ENCODE results near the gene FAXDC2.
"Not testable (repeated sequence)": the region's sequence is repeated elsewhere in the genome, so short reads cannot be mapped to it uniquely, and the experiment has no call there.

Gene FAXDC2

GRCh38 chr5:154829589-154830218 is 20.7 kb downstream of the FAXDC2 start:
- DNase-seq = peak; percentile 49
- Mint-ChIP-seq H3K4me3 (peak overlapping the region; percentile 11), H3K27ac (peak overlapping the region; percentile 91), H3K27me3 (no peaks in the 10 kb centered on the region), H3K9me3 (no peaks in the 10 kb centered on the region), H3K4me1 (peaks cover 64% of the 10 kb centered on the region), H3K36me3 (peaks cover 34% of the 10 kb centered on the region)
- CTCF ChIA-PET = no interaction called here

GRCh38 chr5:154829181-154829588 is 21.2 kb downstream of the FAXDC2 start:
- CTCF ChIA-PET = no interaction called here
- H3K36me3 Mint-ChIP-seq = peaks cover 34% of the 10 kb centered on the region
- no peak for DNase-seq
- H3K27me3 Mint-ChIP-seq = no peaks in the 10 kb centered on the region
- H3K9me3 Mint-ChIP-seq = no peaks in the 10 kb centered on the region
- H3K27ac Mint-ChIP-seq = peak overlapping the region; percentile 91
- peak overlapping the region; percentile 11 for H3K4me3 Mint-ChIP-seq
- peaks cover 59% of the 10 kb centered on the region for H3K4me1 Mint-ChIP-seq

- no peak overlapping the region for H3K27ac Mint-ChIP-seq
- H3K27me3 Mint-ChIP-seq = no peaks in the 10 kb centered on the region
- peaks cover 32% of the 10 kb centered on the region for H3K36me3 Mint-ChIP-seq
- no peaks in the 10 kb centered on the region for H3K9me3 Mint-ChIP-seq
- peaks cover 32% of the 10 kb centered on the region for H3K4me1 Mint-ChIP-seq
- CTCF ChIA-PET = no interaction called here
- no peak overlapping the region for H3K4me3 Mint-ChIP-seq
- no peak for DNase-seq
These were observed 26.3 kb downstream of the FAXDC2 start for GRCh38 chr5:154824070-154824469.

GRCh38 chr5:154823605-154824004 is 26.8 kb downstream of the FAXDC2 start:
- Mint-ChIP-seq H3K4me3 (no peak overlapping the region), H3K36me3 (peaks cover 36% of the 10 kb centered on the region), H3K27me3 (no peaks in the 10 kb centered on the region), H3K4me1 (peaks cover 32% of the 10 kb centered on the region), H3K9me3 (no peaks in the 10 kb centered on the region), H3K27ac (peak overlapping the region; percentile 42)
- no peak for DNase-seq
- CTCF ChIA-PET = no interaction called here

- DNase-seq, CTCF ChIA-PET, H3K27me3 Mint-ChIP-seq, H3K4me3 Mint-ChIP-seq, H3K9me3 Mint-ChIP-seq: not testable (repeated sequence)
- Mint-ChIP-seq H3K27ac (peak overlapping the region; percentile 65), H3K36me3 (peaks cover 36% of the 10 kb centered on the region), H3K4me1 (peaks cover 28% of the 10 kb centered on the region)
These were observed 27.5 kb downstream of the FAXDC2 start for GRCh38 chr5:154822896-154823295.

GRCh38 chr5:154820383-154820782 is 30.0 kb downstream of the FAXDC2 start:
- Mint-ChIP-seq H3K27ac (peak overlapping the region; percentile 37), H3K4me1 (peaks cover 14% of the 10 kb centered on the region), H3K27me3 (no peaks in the 10 kb centered on the region), H3K4me3 (no peak overlapping the region), H3K9me3 (no peaks in the 10 kb centered on the region), H3K36me3 (peaks cover 42% of the 10 kb centered on the region)
- CTCF ChIA-PET = no interaction called here
- DNase-seq = no peak

GRCh38 chr5:154819546-154819945 is 30.9 kb downstream of the FAXDC2 start:
- Mint-ChIP-seq H3K9me3 (no peaks in the 10 kb centered on the region), H3K36me3 (peaks cover 50% of the 10 kb centered on the region), H3K4me1 (peaks cover 20% of the 10 kb centered on the region), H3K27me3 (no peaks in the 10 kb centered on the region), H3K27ac (no peak overlapping the region), H3K4me3 (no peak overlapping the region)
- DNase-seq = no peak
- CTCF ChIA-PET = no interaction called here

GRCh38 chr5:154818471-154819116 is 31.8 kb downstream of the FAXDC2 start:
- H3K27ac Mint-ChIP-seq = peak overlapping the region; percentile 33
- H3K4me3 Mint-ChIP-seq = no peak overlapping the region
- H3K4me1 Mint-ChIP-seq = peaks cover 25% of the 10 kb centered on the region
- DNase-seq = no peak
- peaks cover 51% of the 10 kb centered on the region for H3K36me3 Mint-ChIP-seq
- no peaks in the 10 kb centered on the region for H3K9me3 Mint-ChIP-seq
- CTCF ChIA-PET = no interaction called here
- no peaks in the 10 kb centered on the region for H3K27me3 Mint-ChIP-seq

GRCh38 chr5:154817815-154818214 is 32.6 kb downstream of the FAXDC2 start:
- Mint-ChIP-seq H3K27ac (no peak overlapping the region), H3K9me3 (no peaks in the 10 kb centered on the region), H3K27me3 (no peaks in the 10 kb centered on the region), H3K4me3 (no peak overlapping the region), H3K4me1 (peaks cover 33% of the 10 kb centered on the region), H3K36me3 (peaks cover 52% of the 10 kb centered on the region)
- CTCF ChIA-PET = no interaction called here
- DNase-seq = no peak

GRCh38 chr5:154816891-154817492 is 33.4 kb downstream of the FAXDC2 start:
- Mint-ChIP-seq H3K36me3 (peaks cover 59% of the 10 kb centered on the region), H3K4me3 (no peak overlapping the region), H3K4me1 (peaks cover 39% of the 10 kb centered on the region), H3K27me3 (no peaks in the 10 kb centered on the region), H3K27ac (peak overlapping the region; percentile 58), H3K9me3 (no peaks in the 10 kb centered on the region)
- CTCF ChIA-PET = no interaction called here
- no peak for DNase-seq

GRCh38 chr5:154815684-154816247 is 34.6 kb downstream of the FAXDC2 start:
- peaks cover 63% of the 10 kb centered on the region for H3K36me3 Mint-ChIP-seq
- DNase-seq = no peak
- no peaks in the 10 kb centered on the region for H3K27me3 Mint-ChIP-seq
- peak overlapping the region; percentile 79 for H3K27ac Mint-ChIP-seq
- no peaks in the 10 kb centered on the region for H3K9me3 Mint-ChIP-seq
- H3K4me3 Mint-ChIP-seq = no peak overlapping the region
- peaks cover 42% of the 10 kb centered on the region for H3K4me1 Mint-ChIP-seq
- CTCF ChIA-PET = no interaction called here

- H3K4me1 Mint-ChIP-seq = peaks cover 42% of the 10 kb centered on the region
- no peak for DNase-seq
- no peaks in the 10 kb centered on the region for H3K9me3 Mint-ChIP-seq
- no peak overlapping the region for H3K4me3 Mint-ChIP-seq
- peak overlapping the region; percentile 78 for H3K27ac Mint-ChIP-seq
- H3K27me3 Mint-ChIP-seq = no peaks in the 10 kb centered on the region
- CTCF ChIA-PET = no interaction called here
- peaks cover 62% of the 10 kb centered on the region for H3K36me3 Mint-ChIP-seq
These were observed 35.4 kb downstream of the FAXDC2 start for GRCh38 chr5:154815025-154815424.

- Mint-ChIP-seq H3K9me3 (no peaks in the 10 kb centered on the region), H3K36me3 (peaks cover 65% of the 10 kb centered on the region), H3K4me1 (peaks cover 36% of the 10 kb centered on the region), H3K27ac (peak overlapping the region; percentile 89), H3K27me3 (no peaks in the 10 kb centered on the region), H3K4me3 (no peak overlapping the region)
- peak; percentile 57 for DNase-seq
- CTCF ChIA-PET = interaction anchor here (0.7 to 1.5 kb wide), 2 partner anchors 27 to 163 kb away, joined by 3 to 4 read pairs; no protein-coding TSS in a partner anchor
These were observed 36.7 kb downstream of the FAXDC2 start for GRCh38 chr5:154813736-154814135.

- Mint-ChIP-seq H3K36me3 (peaks cover 68% of the 10 kb centered on the region), H3K27me3 (no peaks in the 10 kb centered on the region), H3K4me3 (no peak overlapping the region), H3K27ac (peak overlapping the region; percentile 89), H3K4me1 (peaks cover 32% of the 10 kb centered on the region), H3K9me3 (no peaks in the 10 kb centered on the region)
- CTCF ChIA-PET = interaction anchor here (0.7 to 1.5 kb wide), 2 partner anchors 27 to 163 kb away, joined by 3 to 4 read pairs; no protein-coding TSS in a partner anchor
- no peak for DNase-seq
These were observed 37.2 kb downstream of the FAXDC2 start for GRCh38 chr5:154813158-154813557.

Measured in activated naive CD4-positive, alpha-beta T cell treated with anti-CD3 and anti-CD28 coated beads, Interleukin-2, amount 10 ng/mL, durations not matched to agents 7 days and 5 days (primary cell).